Caco-2 (cell line): ENCODE data around the gene NFATC1. TPM values are rescaled to one million over a fixed set of nuclear protein-coding genes. Genes with fewer than 3 reads are reported as not detected.

Experiments used
- BruUV-seq: library from RNA; stranded (reverse); fragments of 400-500 nt; replicated peaks from 2 replicates; lab custom pipeline; 2021; lab: Mats Ljungman, UMichigan
- CTCF ChIA-PET: fragments of 300-600 bp; sonication (Branson Sonifier 250); formaldehyde crosslinking; loops from one replicate; lab custom pipeline; 2022; ENCODE audit warnings: antibody characterized with exemption; lab: Charles Lee
- POLR2A ChIA-PET: fragments of 300-600 bp; sonication (Branson Sonifier 250); formaldehyde crosslinking; loops from one replicate; lab custom pipeline; 2022; ENCODE audit warnings: antibody characterized with exemption; lab: Charles Lee
- DNase-seq, 2 experiments: peaks; one replicate each; pipeline versions ENCODE4 v3.0.0 to v3.0.0-alpha.2; 2020 to 2022
- H3K27me3 ChIP-seq: replicated peaks from 2 replicates; pipeline ENCODE4 v1.6.0; 2011; ENCODE audit warnings: low read length; ENCODE audit not compliant: control insufficient read depth, insufficient read depth
- H3K36me3 ChIP-seq: 2 replicates; pipeline ENCODE4 v1.5.1; 2011; ENCODE audit warnings: low read length; ENCODE audit not compliant: control insufficient read depth, insufficient read depth
- H3K4me1 ChIP-seq: fragments of 250-450 bp; sonication (Bioruptor Pico); 2 replicates; pipeline ENCODE4 v1.5.1; 2020; ENCODE audit warnings: mild to moderate bottlenecking
- H3K4me3 ChIP-seq: 2 replicates; pipeline ENCODE4 v1.5.1; 2011; ENCODE audit warnings: low read depth, mild to moderate bottlenecking, control low read depth, low read length
- H3K9me3 ChIP-seq: fragments of 250-450 bp; sonication (Bioruptor Pico); 2 replicates; pipeline ENCODE4 v1.5.1; 2020; ENCODE audit warnings: mild to moderate bottlenecking, moderate library complexity
- H3K27ac Mint-ChIP-seq: one replicate; pipeline ENCODE4 v1.8.0; 2022; ENCODE audit warnings: mixed read lengths; ENCODE audit not compliant: unreplicated experiment
- H3K27me3 Mint-ChIP-seq: one replicate; pipeline ENCODE4 v1.8.0; 2022; ENCODE audit warnings: mixed read lengths; ENCODE audit not compliant: insufficient read depth, unreplicated experiment
- H3K36me3 Mint-ChIP-seq: one replicate; pipeline ENCODE4 v1.8.0; 2022; ENCODE audit warnings: mild to moderate bottlenecking, mixed read lengths; ENCODE audit not compliant: insufficient read depth, unreplicated experiment
- H3K4me1 Mint-ChIP-seq: one replicate; pipeline ENCODE4 v1.8.0; 2022; ENCODE audit warnings: low read depth, mixed read lengths; ENCODE audit not compliant: unreplicated experiment
- H3K4me3 Mint-ChIP-seq: one replicate; pipeline ENCODE4 v1.8.0; 2022; ENCODE audit warnings: mild to moderate bottlenecking, moderate library complexity, mixed read lengths; ENCODE audit not compliant: unreplicated experiment
- H3K9me3 Mint-ChIP-seq: one replicate; pipeline ENCODE4 v1.8.0; 2022; ENCODE audit warnings: mixed read lengths; ENCODE audit not compliant: unreplicated experiment
- intact Hi-C: fragments of 100-400 bp; cut with micrococcal nuclease; formaldehyde crosslinking; loops from one replicate; pipeline ENCODE4 v1.10.0; 2022; ENCODE audit not compliant: unreplicated experiment
- total RNA-seq: library from RNA; stranded (reverse); gene quantifications from 2 replicates; pipeline ENCODE4 v1.2.3, GENCODE V29; 2022
- TF ChIP-seq, protein P1 (sequence below), 2 experiments: fragments of 200-600 bp in 1 of 2; IDR thresholded peaks; 1 replicate in 1 of 2; 2 replicates in 1 of 2; pipeline versions ENCODE4 v1.5.1 to v1.8.0; 2011 to 2022; ENCODE audit warnings: antibody characterized with exemption in 1 of 2, control low read depth in 1 of 2, inconsistent platforms in 1 of 2, low read depth in 1 of 2, low read length in 1 of 2, mild to moderate bottlenecking in 1 of 2, moderate library complexity in 1 of 2; ENCODE audit not compliant: insufficient read depth in 1 of 2, severe bottlenecking in 1 of 2, unreplicated experiment in 1 of 2

NFATC1 gene
- total RNA-seq, 1 experiment from 2014 or later, result 0.66 TPM

DNA sequence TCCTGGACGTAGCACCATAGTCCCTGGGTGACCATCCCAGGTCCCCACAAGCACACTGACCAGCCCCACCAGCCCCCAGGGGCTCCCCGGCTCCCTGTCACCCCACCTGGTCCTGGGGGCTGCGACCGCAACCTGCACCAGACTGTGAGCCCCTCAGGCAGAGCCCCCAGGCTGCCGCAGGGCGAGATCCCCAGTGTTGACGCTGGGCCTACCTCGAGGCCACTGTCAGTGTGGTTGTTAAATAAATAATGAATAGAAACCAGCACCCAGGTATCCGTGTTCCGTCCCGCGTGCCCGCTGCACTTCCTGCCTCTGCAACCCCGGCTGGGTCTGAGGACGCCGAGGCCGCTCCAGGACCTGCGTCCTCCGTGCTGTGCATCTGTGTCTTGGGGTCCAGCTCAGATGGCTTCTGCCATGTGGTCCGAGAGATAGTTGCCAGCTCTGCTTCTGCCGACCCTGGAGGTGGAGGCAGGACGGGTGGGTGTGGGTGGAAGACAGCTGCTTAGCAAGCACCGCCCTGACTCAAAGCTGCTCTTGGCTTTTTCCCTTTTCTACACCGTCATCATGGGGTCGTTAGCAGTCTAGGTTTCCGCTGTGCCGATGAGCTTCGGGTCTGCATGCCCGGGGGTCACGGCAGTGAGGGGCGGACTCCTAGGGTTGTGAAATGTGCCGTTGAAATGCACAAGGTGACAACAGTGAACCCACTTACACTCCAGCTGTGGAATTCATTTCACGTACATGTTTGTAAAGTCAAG is 74.2 kb downstream of the NFATC1 start:
- POLR2A ChIA-PET, result no interaction called here
- BruUV-seq, result no TSS peak

DNA sequence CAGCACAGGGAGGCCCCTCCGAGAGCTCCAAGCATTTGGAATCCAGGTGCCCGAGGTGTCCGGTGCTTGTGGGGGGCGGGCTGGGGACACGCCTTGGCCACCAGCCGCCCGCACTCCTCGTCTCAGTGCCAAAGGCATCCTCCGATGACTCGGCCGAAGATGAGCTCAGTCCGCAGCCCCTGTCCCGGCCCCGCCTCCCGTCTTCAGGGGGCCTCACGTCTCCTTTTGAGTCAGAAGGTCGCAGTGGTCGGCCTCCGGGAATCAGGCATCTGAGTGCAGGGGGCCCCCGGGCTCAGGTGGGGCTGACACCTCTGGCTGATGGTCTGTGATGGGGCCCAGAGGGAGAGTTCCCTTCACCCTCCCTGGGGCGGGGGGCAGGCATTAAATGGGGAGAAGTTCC is 74.8 kb downstream of the NFATC1 start:
- no peaks in the 10 kb centered on the region for H3K4me1 Mint-ChIP-seq
- no peak overlapping the region for H3K4me3 Mint-ChIP-seq
- H3K4me3 ChIP-seq, result no peak overlapping the region
- intact Hi-C loops, result no loop called here
- no peaks in the 10 kb centered on the region for H3K4me1 ChIP-seq
- no peaks in the 10 kb centered on the region for H3K36me3 Mint-ChIP-seq
- H3K27me3 ChIP-seq, result no peaks in the 10 kb centered on the region
- H3K27ac Mint-ChIP-seq, result no peak overlapping the region
- ChIA-PET POLR2A (no interaction called here), CTCF (no interaction called here)
- H3K27me3 Mint-ChIP-seq, result no peaks in the 10 kb centered on the region
- H3K9me3 Mint-ChIP-seq, result no peaks in the 10 kb centered on the region
- H3K9me3 ChIP-seq, result no peaks in the 10 kb centered on the region
- BruUV-seq, result no TSS peak
- H3K36me3 ChIP-seq, result no peaks in the 10 kb centered on the region
- TF ChIP-seq, protein P1, sequence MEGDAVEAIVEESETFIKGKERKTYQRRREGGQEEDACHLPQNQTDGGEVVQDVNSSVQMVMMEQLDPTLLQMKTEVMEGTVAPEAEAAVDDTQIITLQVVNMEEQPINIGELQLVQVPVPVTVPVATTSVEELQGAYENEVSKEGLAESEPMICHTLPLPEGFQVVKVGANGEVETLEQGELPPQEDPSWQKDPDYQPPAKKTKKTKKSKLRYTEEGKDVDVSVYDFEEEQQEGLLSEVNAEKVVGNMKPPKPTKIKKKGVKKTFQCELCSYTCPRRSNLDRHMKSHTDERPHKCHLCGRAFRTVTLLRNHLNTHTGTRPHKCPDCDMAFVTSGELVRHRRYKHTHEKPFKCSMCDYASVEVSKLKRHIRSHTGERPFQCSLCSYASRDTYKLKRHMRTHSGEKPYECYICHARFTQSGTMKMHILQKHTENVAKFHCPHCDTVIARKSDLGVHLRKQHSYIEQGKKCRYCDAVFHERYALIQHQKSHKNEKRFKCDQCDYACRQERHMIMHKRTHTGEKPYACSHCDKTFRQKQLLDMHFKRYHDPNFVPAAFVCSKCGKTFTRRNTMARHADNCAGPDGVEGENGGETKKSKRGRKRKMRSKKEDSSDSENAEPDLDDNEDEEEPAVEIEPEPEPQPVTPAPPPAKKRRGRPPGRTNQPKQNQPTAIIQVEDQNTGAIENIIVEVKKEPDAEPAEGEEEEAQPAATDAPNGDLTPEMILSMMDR (IDR thresholded peaks at IDR 0.05; ENCODE audit: insufficient read depth in 1 of 2, low read depth in 1 of 2, low read length in 1 of 2, severe bottlenecking in 1 of 2, unreplicated experiment in 1 of 2), result no peak
- DNase-seq, result no peak

More for the DNA sequence above, 74.2 kb downstream of the NFATC1 start:
- Mint-ChIP-seq H3K27ac (no peak overlapping the region), H3K9me3 (no peaks in the 10 kb centered on the region), H3K27me3 (no peaks in the 10 kb centered on the region), H3K4me1 (no peaks in the 10 kb centered on the region), H3K36me3 (no peaks in the 10 kb centered on the region), H3K4me3 (no peak overlapping the region)
- Histone ChIP-seq H3K4me3 (no peak overlapping the region), H3K9me3 (no peaks in the 10 kb centered on the region), H3K27me3 (no peaks in the 10 kb centered on the region), H3K4me1 (no peaks in the 10 kb centered on the region), H3K36me3 (no peaks in the 10 kb centered on the region)
- intact Hi-C loops, result no loop called here
- no peak for DNase-seq
- TF ChIP-seq, protein P1 (IDR thresholded peaks at IDR 0.05; ENCODE audit: insufficient read depth in 1 of 2, low read depth in 1 of 2, low read length in 1 of 2, severe bottlenecking in 1 of 2, unreplicated experiment in 1 of 2), result no peak
- CTCF ChIA-PET, result no interaction called here

DNA sequence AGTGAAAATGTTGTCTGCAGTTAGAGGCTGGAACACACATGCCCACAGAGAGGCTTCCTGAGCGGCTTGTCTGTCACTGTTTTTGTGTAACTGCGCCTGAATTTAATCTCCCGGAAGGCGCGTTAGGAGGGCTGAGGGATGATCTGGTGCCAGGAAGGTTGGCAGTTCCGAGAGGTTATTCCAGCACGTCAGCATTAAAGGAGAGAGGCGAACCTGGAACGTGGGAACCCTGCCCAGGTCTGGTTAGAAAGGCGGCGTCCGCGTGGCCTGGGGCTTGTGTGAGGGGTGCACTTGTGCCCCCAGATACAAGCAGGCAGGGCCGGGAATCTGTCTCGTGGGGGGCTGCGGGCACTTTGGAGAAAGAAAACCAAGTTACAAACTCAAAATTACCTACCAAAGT is 75.3 kb downstream of the NFATC1 start:
- POLR2A ChIA-PET, result no interaction called here
- H3K27me3 ChIP-seq, result no peaks in the 10 kb centered on the region
- Mint-ChIP-seq H3K4me3 (no peak overlapping the region), H3K27ac (no peak overlapping the region), H3K27me3 (no peaks in the 10 kb centered on the region), H3K36me3 (no peaks in the 10 kb centered on the region), H3K9me3 (no peaks in the 10 kb centered on the region), H3K4me1 (no peaks in the 10 kb centered on the region)
- no peaks in the 10 kb centered on the region for H3K36me3 ChIP-seq
- no peaks in the 10 kb centered on the region for H3K9me3 ChIP-seq
- intact Hi-C loops, result no loop called here
- CTCF ChIA-PET, result no interaction called here
- DNase-seq, result no peak
- TF ChIP-seq, protein P1 (IDR thresholded peaks at IDR 0.05; ENCODE audit: insufficient read depth in 1 of 2, low read depth in 1 of 2, low read length in 1 of 2, severe bottlenecking in 1 of 2, unreplicated experiment in 1 of 2), result no peak
- H3K4me1 ChIP-seq, result no peaks in the 10 kb centered on the region
- no peak overlapping the region for H3K4me3 ChIP-seq
- no TSS peak for BruUV-seq
